CD4-positive, alpha-beta T cell treated with Interleukin-4 for 1 hour (primary cell): ENCODE data around the gene APOD.
A peak's percentile ranks its signal among the peaks of the same experiment; 100 is the strongest.

Experiments
- DNase-seq, 2 donors: peaks; one replicate each; pipeline ENCODE4 v3.0.0-alpha.2; 2020 to 2022

Gene APOD

GRCh38 chr3:195551381-195551978 lies 32.3 kb downstream of the APOD start:
- DNase-seq = no peak

DNA sequence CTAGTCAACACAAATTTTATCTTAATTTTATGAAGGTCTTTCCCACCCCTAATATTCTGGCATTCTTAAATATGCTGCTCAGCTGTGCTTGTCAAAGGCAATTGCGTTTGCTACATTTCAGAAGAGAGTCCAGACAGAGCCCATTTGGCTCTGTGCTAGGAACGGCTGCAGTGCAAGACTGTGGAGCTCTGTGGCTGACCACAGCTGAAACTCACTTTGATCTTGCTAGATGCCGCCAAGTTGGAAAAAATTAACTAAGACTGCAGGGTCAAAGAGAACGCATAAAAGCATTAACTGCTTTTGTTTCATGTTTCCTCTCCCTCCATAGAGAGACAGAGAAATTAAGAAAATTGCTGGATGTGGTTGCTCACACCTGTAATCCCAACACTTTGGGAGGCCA lies 33.0 kb downstream of the APOD start:
- DNase-seq = peak in 1 of 2 donors; percentile 35

DNA sequence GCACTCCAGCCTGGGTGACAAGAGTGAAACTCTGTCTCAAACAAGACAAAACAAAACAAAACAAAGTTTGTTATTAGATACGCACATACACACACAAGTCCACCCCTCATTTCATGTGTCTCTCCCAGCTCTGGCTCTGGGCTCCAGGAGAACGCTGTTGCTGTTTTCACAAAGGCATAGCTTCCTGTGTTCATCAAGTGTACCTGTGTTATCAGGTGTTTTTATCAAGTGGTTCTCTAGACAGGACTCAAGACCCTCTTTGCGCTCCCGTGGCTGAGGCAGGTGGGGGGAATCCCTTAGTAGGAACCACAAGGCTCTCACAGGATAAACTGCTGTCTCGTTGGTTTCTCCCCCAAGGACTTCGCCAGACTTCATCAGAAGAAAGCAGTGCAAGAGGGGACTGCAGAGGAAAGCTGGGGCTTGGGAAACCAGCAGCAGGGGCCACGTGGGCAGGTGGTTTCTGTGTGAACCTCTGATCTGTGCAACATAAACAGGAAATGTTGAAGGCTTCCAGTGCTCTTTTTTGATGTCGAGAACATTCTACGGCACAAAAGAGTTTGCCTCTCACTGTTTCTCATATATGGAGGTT lies 33.7 kb downstream of the APOD start:
- DNase-seq = peak; percentile 88 to 91

DNA sequence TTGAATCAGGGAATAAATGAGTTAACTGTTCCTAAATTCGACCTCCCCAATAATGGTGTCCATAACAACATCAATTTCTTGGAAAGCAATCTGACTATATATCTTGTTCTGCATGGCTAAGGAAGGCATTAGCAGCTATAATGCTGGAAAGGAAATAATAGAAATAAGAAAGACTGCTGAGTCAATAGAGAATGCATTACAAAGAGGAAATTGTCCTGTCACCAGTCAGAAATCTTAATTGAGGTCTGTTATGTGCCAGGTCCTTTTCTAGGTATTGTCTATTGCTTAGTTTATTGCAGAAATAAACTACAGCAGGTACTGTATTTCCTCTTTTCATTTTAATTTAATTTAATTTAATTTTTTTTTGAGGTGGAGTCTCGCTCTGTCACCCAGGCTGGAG lies 34.8 kb downstream of the APOD start:
- DNase-seq = no peak

GRCh38 chr3:195548501-195548900 lies 35.2 kb downstream of the APOD start:
- no peak for DNase-seq

GRCh38 chr3:195548006-195548405 lies 35.7 kb downstream of the APOD start:
- no peak for DNase-seq

- peak in 1 of 2 donors; percentile 37 for DNase-seq
These were observed 37.6 kb downstream of the APOD start for GRCh38 chr3:195546130-195546560.

DNA sequence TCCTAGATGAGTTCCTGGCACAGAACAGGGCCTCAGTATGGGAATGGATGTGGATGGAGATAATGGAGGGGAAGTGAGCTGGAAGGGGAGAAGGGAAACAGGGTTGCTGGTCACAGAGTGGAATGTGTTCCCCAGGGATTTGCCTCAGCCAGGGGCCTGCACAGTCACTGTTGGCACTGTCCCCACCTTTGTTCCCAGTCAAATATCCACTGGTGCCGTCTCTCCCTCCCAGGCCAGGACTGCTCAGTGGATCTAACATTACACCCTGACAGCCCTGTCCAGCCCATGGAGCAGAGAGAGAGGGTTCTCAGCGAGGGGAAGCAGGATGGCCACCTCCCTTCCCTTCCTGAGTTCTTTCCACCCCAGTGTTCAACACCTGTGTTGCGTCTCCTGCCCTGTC lies 39.1 kb downstream of the APOD start:
- no peak for DNase-seq

- no peak for DNase-seq
These were observed 39.6 kb downstream of the APOD start for GRCh38 chr3:195544230-195544536.

DNA sequence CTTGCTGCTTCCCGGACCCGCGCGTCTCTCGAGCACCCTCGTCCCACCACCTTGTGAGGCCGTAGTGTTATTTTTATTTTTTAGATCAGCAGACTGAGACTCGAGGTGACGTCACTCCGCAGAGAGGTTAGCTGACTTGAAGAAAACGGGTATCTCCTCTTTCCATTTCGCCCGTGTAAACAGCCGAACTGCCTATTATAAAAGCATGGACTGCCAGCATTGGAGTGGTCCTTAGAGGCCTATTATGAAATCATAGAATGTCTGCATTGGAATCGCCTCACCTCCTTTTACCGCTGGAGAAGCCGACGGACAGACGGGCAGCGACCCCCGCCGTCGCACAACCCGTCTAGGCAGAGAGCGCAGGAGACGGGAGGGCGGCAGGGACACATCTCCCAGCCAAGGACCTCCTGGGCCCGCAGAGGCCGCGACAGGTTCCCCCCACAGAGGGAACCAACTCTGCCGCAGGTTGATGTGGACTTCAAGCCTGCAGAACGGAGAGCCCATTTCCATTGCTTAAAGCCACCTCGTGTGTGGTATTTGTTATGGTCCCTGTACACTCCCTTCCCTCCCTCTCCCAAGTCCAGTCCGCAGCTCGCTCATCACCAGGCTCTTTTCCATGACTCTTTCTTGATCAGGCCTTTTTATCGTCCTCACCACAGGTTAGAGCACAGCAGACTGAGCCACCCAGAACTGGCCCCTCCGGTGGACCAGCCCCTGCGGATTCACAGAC lies 40.1 kb downstream of the APOD start:
- DNase-seq = no peak

- peak; percentile 89 for DNase-seq
These were observed 40.8 kb downstream of the APOD start, which contains the start of gene PPP1R2 for GRCh38 chr3:195542698-195543499. Gene PPP1R2 (minus strand): TSS chr3:195543325. CDS start chr3:195543025, 300 bp downstream.

DNA sequence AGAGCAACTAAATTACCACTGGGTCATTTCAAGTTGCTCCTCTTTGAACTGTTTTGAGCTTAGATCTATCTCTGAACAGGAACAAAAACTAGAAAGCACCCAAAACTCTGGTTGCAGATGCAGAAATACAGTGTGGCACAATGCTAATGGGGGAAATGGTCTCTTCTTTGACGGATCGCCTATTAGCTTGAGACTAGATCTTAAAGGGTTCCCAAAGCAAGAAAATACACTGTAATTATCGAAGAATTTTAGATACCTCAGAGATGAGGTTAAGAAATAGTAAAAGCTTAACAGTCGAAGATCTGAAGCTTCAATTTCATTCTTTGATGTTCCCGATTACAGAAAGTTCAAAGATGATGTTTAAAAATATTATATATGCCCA lies 41.4 kb downstream of the APOD start:
- DNase-seq = no peak

- DNase-seq = no peak
These were observed 43.2 kb downstream of the APOD start for GRCh38 chr3:195540511-195540910.

DNA sequence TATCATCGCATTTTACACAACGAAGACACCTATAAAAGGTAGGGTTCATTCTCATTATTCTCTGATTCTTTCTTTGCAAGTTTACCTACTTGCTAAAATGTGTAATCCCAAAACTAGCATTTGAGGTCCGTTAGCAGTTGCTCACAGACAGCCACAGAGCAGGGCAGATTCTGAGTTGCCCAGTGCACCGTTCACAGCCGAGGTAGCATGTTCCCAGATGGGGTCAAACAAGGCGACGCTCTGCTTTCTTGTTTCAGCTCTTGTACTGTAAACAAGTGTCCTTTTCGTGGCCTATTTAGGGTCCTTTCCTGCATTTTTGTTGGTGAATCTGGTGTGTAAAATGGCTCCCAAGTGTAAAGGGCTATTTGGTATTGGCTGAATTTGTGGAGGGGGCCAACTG lies 43.7 kb downstream of the APOD start:
- no peak for DNase-seq

DNA sequence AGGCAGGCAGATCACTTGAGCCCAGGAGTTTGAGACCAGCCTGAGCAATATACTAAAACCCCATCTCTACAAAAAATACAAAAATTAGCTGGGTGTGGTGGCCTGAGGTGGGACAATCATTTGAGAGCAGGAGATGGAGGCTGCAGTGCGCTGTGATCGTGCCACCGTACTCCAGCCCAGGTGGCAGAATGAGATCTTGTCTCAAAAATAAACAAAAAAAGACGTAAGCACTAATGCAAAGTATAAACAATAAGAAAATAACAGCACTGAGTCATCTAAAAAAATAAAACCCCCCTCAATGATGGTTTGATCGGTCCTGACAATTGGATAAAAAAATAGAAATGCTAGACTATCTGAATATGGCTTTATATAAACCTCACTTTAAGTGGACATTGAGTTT lies 44.3 kb downstream of the APOD start:
- DNase-seq = no peak

DNA sequence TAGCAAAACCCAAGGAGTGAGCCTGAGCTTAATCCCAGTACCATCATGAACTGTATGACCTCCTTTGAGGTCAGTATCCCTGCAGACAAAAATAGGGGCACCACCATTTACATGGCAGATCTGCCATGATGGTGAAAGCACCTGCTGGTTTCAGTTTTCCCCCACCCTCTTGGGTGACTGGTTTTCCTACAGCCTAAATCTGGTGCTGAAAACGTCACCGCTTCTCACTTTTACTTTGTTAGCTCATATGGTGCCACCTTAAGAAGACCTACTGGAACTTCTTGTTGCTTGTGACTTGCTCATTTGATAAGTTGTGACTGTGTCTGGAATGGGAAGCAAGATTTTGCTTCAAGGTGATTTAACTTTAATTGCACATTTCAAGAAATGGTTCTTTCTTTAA lies 45.7 kb downstream of the APOD start:
- peak; percentile 45 to 64 for DNase-seq

- DNase-seq = no peak
These were observed 48.4 kb downstream of the APOD start for GRCh38 chr3:195535293-195535692.

DNA sequence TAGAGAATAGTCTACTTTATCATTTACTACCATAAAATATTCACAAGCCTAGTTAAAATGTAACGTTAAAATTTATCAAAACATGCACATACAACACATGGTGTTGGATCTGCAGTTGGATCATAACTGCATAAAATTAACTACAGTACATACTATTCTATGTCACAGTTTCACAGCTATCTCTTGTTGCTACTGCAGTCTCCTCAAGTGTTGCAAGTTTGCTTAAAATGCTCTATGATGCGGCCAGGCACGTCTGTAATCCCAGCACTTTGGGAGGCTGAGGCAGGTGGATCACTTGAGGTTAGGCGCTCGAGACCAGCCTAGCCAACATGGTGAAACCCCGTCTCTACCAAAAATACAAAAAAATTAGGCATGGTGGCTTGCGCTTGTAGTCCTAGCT lies 50.9 kb downstream of the APOD start:
- DNase-seq = no peak

GRCh38 chr3:195532345-195532744 lies 51.4 kb downstream of the APOD start:
- DNase-seq = no peak

- no peak for DNase-seq
These were observed 52.1 kb downstream of the APOD start for GRCh38 chr3:195531683-195532082.

- no peak for DNase-seq
These were observed 57.2 kb downstream of the APOD start for GRCh38 chr3:195526492-195526891.

- no peak for DNase-seq
These were observed 59.4 kb downstream of the APOD start for GRCh38 chr3:195524171-195524896.
